Fibroblast of the aortic adventitia (primary cell): ENCODE data around the gene XRRA1. TPM values are rescaled to one million over a fixed set of nuclear protein-coding genes. Genes with fewer than 3 reads are reported as not detected.
A peak's percentile ranks its signal among the peaks of the same experiment; 100 is the strongest.

Experiments used
- DNase-seq: peaks from one replicate; pipeline ENCODE4 v3.0.0-alpha.2; 2010; ENCODE audit warnings: low read depth
- H3K4me3 ChIP-seq: 2 replicates; pipeline ENCODE4 v1.5.1; 2011; ENCODE audit warnings: low read depth, mild to moderate bottlenecking, control low read depth, low read length, moderate library complexity
- CTCF ChIP-seq: IDR thresholded peaks from 2 replicates; pipeline ENCODE4 v1.5.1; 2011; ENCODE audit warnings: mild to moderate bottlenecking, low read length, control low read depth, inconsistent platforms; ENCODE audit not compliant: insufficient read depth
- total RNA-seq: library from RNA; depleted of rRNA; stranded (reverse); fragments of >200 nt; gene quantifications from 2 replicates; pipeline ENCODE4 v1.2.3, GENCODE V29; 2012; ENCODE audit warnings: low replicate concordance

The XRRA1 gene
- total RNA-seq, 1 donor = 14.5 TPM

- TF ChIP-seq CTCF = no peak
- no peak overlapping the region for H3K4me3 ChIP-seq
- DNase-seq = peak; percentile 72
Measured at GRCh38 chr11:74849525-74850391, 99.1 kb downstream of the XRRA1 start.

- no peak for TF ChIP-seq CTCF
- H3K4me3 ChIP-seq = no peak overlapping the region
- no peak for DNase-seq
Measured at GRCh38 chr11:74847895-74848294, 101.0 kb downstream of the XRRA1 start.

- DNase-seq = no peak
- H3K4me3 ChIP-seq = no peak overlapping the region
- no peak for TF ChIP-seq CTCF
Measured at GRCh38 chr11:74847395-74847794, 101.5 kb downstream of the XRRA1 start.

- DNase-seq = no peak
- TF ChIP-seq CTCF = peak; percentile 35
- H3K4me3 ChIP-seq = no peak overlapping the region
Measured at GRCh38 chr11:74846770-74847169, 102.1 kb downstream of the XRRA1 start.

GRCh38 chr11:74845978-74846517 is 102.8 kb downstream of the XRRA1 start:
- no peak for DNase-seq
- TF ChIP-seq CTCF = no peak
- no peak overlapping the region for H3K4me3 ChIP-seq

GRCh38 chr11:74844865-74845264 is 104.0 kb downstream of the XRRA1 start:
- no peak for DNase-seq
- TF ChIP-seq CTCF = no peak
- no peak overlapping the region for H3K4me3 ChIP-seq

GRCh38 chr11:74844072-74844471 is 104.8 kb downstream of the XRRA1 start:
- TF ChIP-seq CTCF = no peak
- DNase-seq = no peak
- no peak overlapping the region for H3K4me3 ChIP-seq
